COR-L47 (cell line): ENCODE measurements around the gene RAD51B.
"Not testable (repeated sequence)": the region's sequence is repeated elsewhere in the genome, so short reads cannot be mapped to it uniquely, and the experiment has no call there.

ENCODE experiments used
- DNase-seq: peaks from one replicate; lab custom pipeline; 2025; lab: John Stamatoyannopoulos, UW

RAD51B gene

GRCh38 chr14:68115952-68116351 lies 296.4 kb downstream of the RAD51B start:
- DNase-seq, result not testable (repeated sequence)

DNA sequence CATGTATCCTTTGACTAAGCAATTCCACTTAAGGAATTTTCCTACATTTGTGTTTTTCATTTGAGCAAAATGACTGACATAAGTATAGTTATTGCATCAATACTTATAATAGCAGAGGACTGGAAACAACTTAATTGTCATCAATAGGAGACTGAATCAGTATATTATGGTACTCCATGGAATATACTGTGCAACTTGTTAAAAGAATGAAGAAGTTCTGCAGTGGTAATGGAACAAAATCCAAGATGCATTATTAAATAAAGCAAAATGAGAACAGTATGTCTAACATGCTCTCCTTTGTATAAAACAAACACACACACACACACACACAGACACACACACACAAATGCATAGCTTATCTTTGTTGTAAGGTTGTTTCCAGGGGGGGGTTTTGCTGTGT lies 303.1 kb downstream of the RAD51B start:
- DNase-seq, result no peak

GRCh38 chr14:68124050-68124449 lies 304.5 kb downstream of the RAD51B start:
- DNase-seq, result no peak

GRCh38 chr14:68124979-68125731 lies 305.6 kb downstream of the RAD51B start:
- DNase-seq, result no peak

- DNase-seq, result no peak
These were observed 307.6 kb downstream of the RAD51B start for GRCh38 chr14:68127166-68127565.

- no peak for DNase-seq
These were observed 312.3 kb downstream of the RAD51B start for GRCh38 chr14:68131907-68132306.

DNA sequence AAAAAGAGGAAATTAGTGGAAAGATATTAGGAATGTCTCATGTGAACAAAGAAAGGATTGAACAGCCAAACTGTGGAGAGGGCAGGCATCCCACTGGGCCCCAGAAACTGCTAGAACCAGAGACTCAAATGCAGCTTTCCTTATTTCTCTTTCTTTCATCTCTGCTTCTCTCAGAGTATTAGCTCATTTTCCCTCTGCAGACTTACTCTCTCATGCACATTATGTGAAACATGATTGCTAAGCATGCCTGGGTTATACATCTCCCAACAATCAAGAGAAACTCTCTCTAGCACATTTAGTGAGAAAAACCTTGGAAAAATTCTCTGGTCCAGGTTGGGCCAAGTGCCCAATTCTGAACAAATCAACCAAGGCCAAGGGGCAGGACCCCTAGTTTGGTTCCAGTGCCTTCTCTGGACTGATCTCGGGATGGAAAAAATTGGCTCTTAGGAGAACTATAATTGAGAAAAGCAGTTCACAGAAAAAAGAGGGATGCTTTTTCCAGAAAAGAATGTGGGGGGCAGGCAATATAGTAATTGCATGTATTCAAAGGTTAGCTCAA lies 313.1 kb downstream of the RAD51B start:
- no peak for DNase-seq

DNA sequence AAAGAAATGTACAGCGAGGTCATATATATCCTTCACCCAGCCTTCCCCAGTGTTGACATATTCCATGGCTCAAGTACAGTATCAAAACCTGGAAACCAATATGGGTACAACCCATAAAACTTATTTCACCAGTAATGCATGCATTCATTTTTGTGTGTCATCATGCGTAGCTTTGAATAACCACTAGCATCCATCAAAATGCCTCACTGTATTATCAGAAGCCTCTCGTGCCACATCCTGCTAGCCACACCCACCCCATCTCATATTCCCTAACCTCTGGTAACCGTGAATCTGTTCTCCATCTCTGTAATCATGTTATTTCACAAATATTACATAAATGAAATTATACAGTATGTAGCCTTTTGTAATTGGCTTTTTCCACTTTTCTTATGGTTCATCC lies 314.3 kb downstream of the RAD51B start:
- no peak for DNase-seq

DNA sequence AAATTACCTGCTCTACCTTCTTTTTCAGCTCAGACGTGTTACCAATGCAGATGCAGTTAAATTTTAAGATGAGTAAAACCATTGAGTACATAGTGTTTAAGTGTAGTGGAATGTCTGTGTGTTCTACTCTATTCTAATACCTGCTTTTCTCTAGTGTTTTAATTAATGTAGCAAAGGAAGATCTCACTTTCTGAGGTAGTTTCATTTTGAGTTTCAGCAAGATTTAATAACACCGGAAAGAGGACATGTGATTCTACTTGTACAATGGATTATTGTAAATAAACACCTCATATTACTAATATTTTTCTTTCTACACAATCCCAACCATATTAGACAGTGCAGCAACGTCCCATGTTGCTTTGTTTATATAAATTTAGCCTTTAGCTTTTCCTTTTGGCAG lies 315.4 kb downstream of the RAD51B start:
- DNase-seq, result no peak

DNA sequence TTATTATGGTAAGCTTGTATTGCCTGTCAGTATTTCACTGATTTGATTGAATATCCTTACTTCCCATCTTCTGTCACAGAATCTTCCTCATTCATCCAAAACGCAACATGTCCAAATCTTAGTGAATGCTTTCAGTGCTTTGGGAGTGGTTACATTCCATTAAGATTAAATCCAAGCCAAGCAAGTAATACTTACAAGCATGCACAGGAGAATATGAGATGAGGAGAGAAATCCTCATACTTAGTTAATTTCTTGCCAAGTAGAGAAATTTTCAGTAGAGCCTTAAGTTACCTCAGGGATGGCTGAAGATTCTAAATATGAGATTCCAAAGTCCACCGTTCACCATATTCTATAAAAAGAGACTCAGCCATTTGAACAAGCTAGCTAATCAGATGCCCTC lies 316.0 kb downstream of the RAD51B start:
- DNase-seq, result no peak

- DNase-seq, result no peak
These were observed 318.4 kb downstream of the RAD51B start for GRCh38 chr14:68137704-68138619.

- no peak for DNase-seq
These were observed 320.0 kb downstream of the RAD51B start for GRCh38 chr14:68139431-68140075.

- no peak for DNase-seq
These were observed 320.6 kb downstream of the RAD51B start for GRCh38 chr14:68140076-68140741.

GRCh38 chr14:68140806-68141205 lies 321.2 kb downstream of the RAD51B start:
- DNase-seq, result no peak

DNA sequence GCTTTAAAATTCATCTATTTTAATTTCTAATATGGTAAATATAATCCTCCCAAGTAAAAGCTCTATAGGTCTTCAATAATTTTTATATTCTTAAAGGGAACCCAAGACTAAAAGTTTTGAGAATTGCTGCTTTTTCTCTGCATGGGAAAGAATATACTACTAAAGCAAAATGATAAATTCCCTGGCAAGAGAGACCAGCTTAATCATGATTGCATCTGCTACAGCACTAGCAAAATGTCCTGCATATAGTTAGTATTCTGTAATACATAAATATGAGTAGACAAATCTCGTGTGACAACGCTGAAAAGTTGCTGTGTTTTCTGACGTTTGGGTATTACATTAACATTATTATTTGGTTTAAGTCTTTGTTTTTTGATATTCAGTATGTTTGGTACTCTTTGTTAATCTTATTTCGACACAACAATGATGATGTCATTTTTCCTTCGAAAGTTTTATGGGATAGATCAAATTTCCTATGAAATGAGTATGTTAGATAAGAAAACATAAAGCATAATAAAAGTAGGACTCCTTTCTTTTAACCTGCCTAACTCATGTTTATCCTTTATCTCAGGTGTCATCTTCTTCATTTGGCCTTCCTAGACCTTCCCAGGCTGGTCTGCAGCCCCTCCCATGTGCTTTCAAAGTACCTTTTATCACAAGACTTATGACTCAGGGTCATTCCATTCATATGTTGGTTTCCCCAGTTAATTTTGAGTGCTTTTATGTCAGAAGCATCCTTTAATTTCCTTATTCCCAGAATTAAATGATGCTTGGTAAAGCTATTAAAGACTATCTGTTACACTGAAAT lies 321.9 kb downstream of the RAD51B start:
- no peak for DNase-seq

GRCh38 chr14:68143341-68143841 lies 323.8 kb downstream of the RAD51B start:
- DNase-seq, result no peak

DNA sequence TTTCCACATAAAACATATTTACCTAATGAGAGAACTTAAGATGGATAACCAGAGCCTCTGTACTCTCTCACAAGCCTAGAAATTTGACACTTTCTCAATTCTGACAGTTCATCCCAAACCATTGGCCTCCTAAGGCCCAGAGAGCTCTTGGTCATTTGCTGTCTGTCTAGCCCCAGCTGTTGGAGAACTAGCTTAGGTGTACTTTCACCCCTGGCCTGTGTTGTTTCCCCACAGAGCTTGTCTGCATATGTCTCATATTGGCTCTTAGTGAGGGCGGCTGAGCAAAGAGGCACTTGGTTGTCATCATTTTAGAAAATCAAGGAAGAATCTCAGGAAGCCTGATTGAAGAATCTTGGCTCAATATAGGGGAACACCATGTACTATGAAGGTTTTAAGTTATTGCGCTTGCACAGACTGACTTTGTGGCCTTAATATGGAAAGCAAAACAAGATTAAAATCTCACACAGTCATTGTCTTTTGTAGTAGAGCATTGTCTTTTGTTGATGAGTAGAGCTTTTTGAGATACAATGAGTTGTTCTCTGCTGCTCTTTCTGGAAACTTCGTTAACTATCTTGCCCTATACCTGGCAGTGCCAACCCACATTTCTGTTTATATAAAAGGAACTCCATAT lies 324.6 kb downstream of the RAD51B start:
- no peak for DNase-seq

- DNase-seq, result no peak
These were observed 325.5 kb downstream of the RAD51B start for GRCh38 chr14:68145036-68145435.

DNA sequence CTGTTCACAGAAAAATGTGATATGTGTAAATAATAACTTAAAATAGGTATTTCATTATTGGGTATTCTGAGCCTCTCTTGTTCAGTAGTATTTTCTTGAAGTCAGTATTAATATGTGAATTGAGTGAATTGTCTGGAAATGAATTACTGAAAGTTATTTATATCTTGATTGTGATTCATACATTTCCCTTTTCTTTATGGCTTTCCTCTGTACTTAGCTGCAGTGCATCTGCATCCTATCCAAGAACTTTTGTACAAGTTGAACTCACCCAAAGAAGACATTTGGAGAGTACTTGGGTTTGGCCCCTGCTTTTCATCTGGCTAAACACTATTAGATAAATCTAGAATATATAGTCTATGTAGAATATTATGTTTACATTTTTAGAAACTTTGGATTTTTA lies 326.0 kb downstream of the RAD51B start:
- DNase-seq, result no peak

DNA sequence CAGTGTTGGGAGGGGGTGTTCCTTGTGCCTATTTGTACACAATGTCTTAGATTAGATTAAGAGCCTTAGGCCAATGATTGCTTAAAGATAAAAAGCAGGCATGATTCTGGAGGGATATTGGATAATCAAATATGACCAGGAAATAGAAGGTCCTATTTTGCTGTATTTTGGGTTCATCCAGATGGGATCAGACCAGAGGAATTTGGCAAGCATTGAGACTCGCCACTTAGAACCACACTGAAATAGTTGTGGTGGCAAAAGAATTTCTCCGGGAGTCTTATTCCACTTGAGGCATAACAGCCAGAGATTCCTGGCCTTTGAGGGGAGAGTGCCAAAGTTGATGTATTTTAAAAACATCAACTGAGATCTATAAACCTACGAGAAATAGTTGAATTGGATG lies 327.2 kb downstream of the RAD51B start:
- DNase-seq, result no peak
